HUES64 (cell line): ENCODE measurements around the gene TRAPPC10.

Experiments used
- H3K27ac ChIP-seq: 2 replicates; pipeline ENCODE4 v1.7.0; 2013; ENCODE audit warnings: low read depth, low read length, inconsistent platforms
- H3K27me3 ChIP-seq: 2 replicates; pipeline ENCODE4 v1.6.1; 2013; ENCODE audit warnings: mild to moderate bottlenecking, low read length; ENCODE audit not compliant: insufficient read depth
- H3K36me3 ChIP-seq: 2 replicates; pipeline ENCODE4 v1.6.1; 2013; ENCODE audit warnings: mild to moderate bottlenecking, low read length; ENCODE audit not compliant: insufficient read depth
- H3K4me1 ChIP-seq: 2 replicates; pipeline ENCODE4 v1.6.1; 2013; ENCODE audit warnings: mild to moderate bottlenecking, low read length, moderate library complexity; ENCODE audit not compliant: insufficient read depth
- H3K4me3 ChIP-seq: 2 replicates; pipeline ENCODE4 v1.5.1; 2013; ENCODE audit warnings: mild to moderate bottlenecking, low read length, moderate library complexity
- H3K9ac ChIP-seq: 2 replicates; pipeline ENCODE4 v1.6.1; 2013; ENCODE audit warnings: mild to moderate bottlenecking, low read depth, low read length
- H3K9me3 ChIP-seq: 2 replicates; pipeline ENCODE4 v1.6.1; 2013; ENCODE audit warnings: low read depth, low read length; ENCODE audit not compliant: insufficient read depth
- WGBS: fragments of 150-250, 120-280 bp; methylation state at CpG from one replicate; pipeline ENCODE4 v1.1.7; 2013; ENCODE audit warnings: missing lambda C conversion rate; 5-methylcytosine and 5-hydroxymethylcytosine counted together

TRAPPC10 gene

DNA sequence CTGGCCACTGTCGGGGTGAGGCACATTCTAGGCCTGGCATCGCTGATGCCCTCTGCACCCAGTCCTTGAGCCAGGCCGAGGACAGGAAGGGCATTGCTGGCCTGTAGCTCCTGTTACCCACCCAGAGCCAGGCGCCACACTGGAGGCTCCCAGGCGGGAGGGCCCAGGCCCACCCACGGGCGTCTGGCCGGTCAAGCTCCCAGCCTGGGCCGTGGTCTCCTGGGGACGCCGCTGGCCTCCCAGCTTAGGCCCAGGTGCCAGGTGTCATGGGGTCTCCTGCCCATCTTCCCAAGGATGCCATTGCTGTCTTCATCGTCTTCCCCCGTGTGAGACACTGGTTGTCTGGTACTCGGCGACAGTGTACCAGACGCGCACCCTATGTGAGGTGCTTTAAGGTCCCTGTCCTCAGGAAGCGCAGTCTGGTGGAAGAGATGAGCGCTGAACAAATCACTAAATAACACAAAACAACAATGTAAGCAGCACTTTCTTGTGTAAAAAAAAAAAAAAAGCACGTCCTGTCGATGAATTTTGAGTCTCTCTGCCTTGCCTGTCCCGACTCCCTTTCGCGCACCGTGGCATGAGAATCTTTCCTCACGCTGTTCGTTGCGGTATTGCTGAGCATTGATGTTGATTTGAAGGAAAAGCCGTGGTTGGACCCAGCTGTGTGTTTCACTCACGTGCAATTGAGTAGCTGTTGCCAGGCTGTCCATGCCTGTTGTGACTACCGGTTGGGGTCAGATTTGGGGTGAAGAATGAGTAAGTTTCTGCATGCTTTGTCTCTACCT is 27.0 kb upstream of the TRAPPC10 start:
- no peaks in the 10 kb centered on the region for H3K9me3 ChIP-seq
- no peak overlapping the region for H3K27ac ChIP-seq
- no peaks in the 10 kb centered on the region for H3K27me3 ChIP-seq
- no peak overlapping the region for H3K4me3 ChIP-seq
- H3K4me1 ChIP-seq, result peaks cover 4% of the 10 kb centered on the region; the same call in 1 of the 2 replicates
- no peaks in the 10 kb centered on the region for H3K36me3 ChIP-seq
- H3K9ac ChIP-seq, result no peak overlapping the region; the same call in 1 of the 2 replicates
- WGBS, result 90% methylated on average over 31 of the region's 31 CpGs

- H3K4me3 ChIP-seq, result peak overlapping the region; percentile 28
Observed at GRCh38 chr21:43985690-43986251, 26.3 kb upstream of the TRAPPC10 start.

GRCh38 chr21:43986544-43987451 is 25.3 kb upstream of the TRAPPC10 start:
- 90% methylated on average over 22 of the region's 22 CpGs for WGBS
- H3K4me1 ChIP-seq, result peaks cover 4% of the 10 kb centered on the region; the same call in 1 of the 2 replicates

More at GRCh38 chr21:43985690-43986251, 26.3 kb upstream of the TRAPPC10 start:
- 32% methylated on average over 22 of the region's 22 CpGs for WGBS
- H3K27ac ChIP-seq, result no peak overlapping the region
- H3K9ac ChIP-seq, result peak overlapping the region; percentile 27; the same call in 1 of the 2 replicates
- H3K4me1 ChIP-seq, result peaks cover 4% of the 10 kb centered on the region; the same call in 1 of the 2 replicates
- no peaks in the 10 kb centered on the region for H3K27me3 ChIP-seq
- H3K9me3 ChIP-seq, result no peaks in the 10 kb centered on the region
- H3K36me3 ChIP-seq, result no peaks in the 10 kb centered on the region

GRCh38 chr21:43987509-43987908 is 24.6 kb upstream of the TRAPPC10 start:
- Histone ChIP-seq H3K27me3 (no peaks in the 10 kb centered on the region), H3K36me3 (no peaks in the 10 kb centered on the region), H3K27ac (no peak overlapping the region), H3K9ac (no peak overlapping the region), H3K4me3 (no peak overlapping the region), H3K9me3 (no peaks in the 10 kb centered on the region), H3K4me1 (no peaks in the 10 kb centered on the region)
- 95% methylated on average over 6 of the region's 6 CpGs for WGBS

More at GRCh38 chr21:43986544-43987451, 25.3 kb upstream of the TRAPPC10 start:
- Histone ChIP-seq H3K4me3 (no peak overlapping the region), H3K9me3 (no peaks in the 10 kb centered on the region), H3K9ac (no peak overlapping the region), H3K27me3 (no peaks in the 10 kb centered on the region), H3K36me3 (no peaks in the 10 kb centered on the region), H3K27ac (no peak overlapping the region)

GRCh38 chr21:43988016-43988415 is 24.1 kb upstream of the TRAPPC10 start:
- Histone ChIP-seq H3K36me3 (no peaks in the 10 kb centered on the region), H3K27me3 (no peaks in the 10 kb centered on the region), H3K9ac (no peak overlapping the region), H3K27ac (no peak overlapping the region), H3K9me3 (no peaks in the 10 kb centered on the region), H3K4me3 (no peak overlapping the region), H3K4me1 (no peaks in the 10 kb centered on the region)
- 95% methylated on average over 9 of the region's 9 CpGs for WGBS

GRCh38 chr21:43988506-43989230 is 23.4 kb upstream of the TRAPPC10 start:
- no peaks in the 10 kb centered on the region for H3K27me3 ChIP-seq
- H3K4me3 ChIP-seq, result no peak overlapping the region
- H3K9me3 ChIP-seq, result no peaks in the 10 kb centered on the region
- no peaks in the 10 kb centered on the region for H3K36me3 ChIP-seq
- no peak overlapping the region for H3K9ac ChIP-seq
- WGBS, result 91% methylated on average over 23 of the region's 23 CpGs
- no peaks in the 10 kb centered on the region for H3K4me1 ChIP-seq
- no peak overlapping the region for H3K27ac ChIP-seq

- Histone ChIP-seq H3K36me3 (no peaks in the 10 kb centered on the region), H3K27ac (no peak overlapping the region), H3K27me3 (no peaks in the 10 kb centered on the region), H3K9me3 (no peaks in the 10 kb centered on the region), H3K4me3 (no peak overlapping the region), H3K4me1 (no peaks in the 10 kb centered on the region), H3K9ac (no peak overlapping the region)
- 87% methylated on average over 7 of the region's 7 CpGs for WGBS
Observed at GRCh38 chr21:43989401-43989800, 22.7 kb upstream of the TRAPPC10 start.

- no peak overlapping the region for H3K27ac ChIP-seq
- 95% methylated on average over 33 of the region's 33 CpGs for WGBS
Observed at GRCh38 chr21:43991447-43991991, 20.6 kb upstream of the TRAPPC10 start.

GRCh38 chr21:43992121-43992520 is 20.0 kb upstream of the TRAPPC10 start:
- Histone ChIP-seq H3K27me3 (no peaks in the 10 kb centered on the region), H3K27ac (no peak overlapping the region), H3K9ac (no peak overlapping the region), H3K4me1 (no peaks in the 10 kb centered on the region), H3K4me3 (no peak overlapping the region), H3K36me3 (no peaks in the 10 kb centered on the region), H3K9me3 (no peaks in the 10 kb centered on the region)
- WGBS, result 96% methylated on average over 11 of the region's 11 CpGs

More at GRCh38 chr21:43991447-43991991, 20.6 kb upstream of the TRAPPC10 start:
- Histone ChIP-seq H3K4me1 (no peaks in the 10 kb centered on the region), H3K36me3 (no peaks in the 10 kb centered on the region), H3K9me3 (no peaks in the 10 kb centered on the region), H3K4me3 (no peak overlapping the region), H3K27me3 (no peaks in the 10 kb centered on the region), H3K9ac (no peak overlapping the region)

GRCh38 chr21:43993420-43993934 is 18.6 kb upstream of the TRAPPC10 start:
- Histone ChIP-seq H3K4me3 (no peak overlapping the region), H3K4me1 (no peaks in the 10 kb centered on the region), H3K27me3 (no peaks in the 10 kb centered on the region), H3K27ac (no peak overlapping the region), H3K36me3 (no peaks in the 10 kb centered on the region), H3K9ac (no peak overlapping the region), H3K9me3 (no peaks in the 10 kb centered on the region)
- 94% methylated on average over 18 of the region's 18 CpGs for WGBS
